Immature natural killer cell (primary cell): ENCODE results near the gene ITPKC. TPM values are rescaled to one million over a fixed set of nuclear protein-coding genes. Genes with fewer than 3 reads are reported as not detected.
A peak's percentile ranks its signal among the peaks of the same experiment; 100 is the strongest.

Experiments used
- DNase-seq, 3 donors: peaks; one replicate each; pipeline ENCODE4 v3.0.0; 2022; ENCODE audit warnings: mixed read lengths in 1 of 3
- H3K27ac Mint-ChIP-seq, 6 donors: one replicate each; pipeline ENCODE4 v1.8.0; 2020; ENCODE audit warnings: mixed read lengths in 6 of 6, mild to moderate bottlenecking in 5 of 6, inconsistent platforms in 4 of 6, moderate library complexity in 3 of 6
- H3K27me3 Mint-ChIP-seq, 3 donors: one replicate each; pipeline ENCODE4 v1.8.0; 2020 to 2021; ENCODE audit warnings: low read depth in 3 of 3, mild to moderate bottlenecking in 3 of 3, mixed read lengths in 3 of 3, moderate library complexity in 3 of 3, inconsistent platforms in 1 of 3
- H3K36me3 Mint-ChIP-seq, 3 donors: one replicate each; pipeline ENCODE4 v1.8.0; 2020; ENCODE audit warnings: mixed read lengths in 3 of 3, inconsistent platforms in 2 of 3, mild to moderate bottlenecking in 2 of 3
- H3K4me1 Mint-ChIP-seq, 2 donors: one replicate each; pipeline ENCODE4 v1.8.0; 2020; ENCODE audit warnings: inconsistent platforms in 2 of 2, mild to moderate bottlenecking in 2 of 2, mixed read lengths in 2 of 2, moderate library complexity in 1 of 2
- H3K4me3 Mint-ChIP-seq, 5 donors: one replicate each; pipeline ENCODE4 v1.8.0; 2020; ENCODE audit warnings: mild to moderate bottlenecking in 5 of 5, mixed read lengths in 5 of 5, inconsistent platforms in 3 of 5, moderate library complexity in 3 of 5
- H3K9me3 Mint-ChIP-seq, 6 donors: one replicate each; pipeline ENCODE4 v1.8.0; 2020; ENCODE audit warnings: mild to moderate bottlenecking in 6 of 6, mixed read lengths in 6 of 6, inconsistent platforms in 4 of 6, moderate library complexity in 3 of 6
- polyA plus RNA-seq, 3 donors: library from polyadenylated mRNA; unstranded; fragments of 300-500 nt; fragmentation: Illumina TruSeq; gene quantifications; one replicate each; pipeline ENCODE4 v1.2.3, GENCODE V29; 2021

The ITPKC gene
- polyA plus RNA-seq, 3 donors from 2014 or later, result 3.8 to 8.1 (median 4.5) TPM

- Mint-ChIP-seq H3K27ac (peak overlapping the region in 4 of 6 donors; percentile 8 to 88 (median 51)), H3K9me3 (no peaks in the 10 kb centered on the region), H3K27me3 (peaks cover 0 to 3% (median 2%) of the 10 kb centered on the region in 3 donors), H3K4me3 (no peak overlapping the region), H3K36me3 (peaks cover 4 to 13% (median 6%) of the 10 kb centered on the region in 3 donors), H3K4me1 (peaks cover 0 to 8% of the 10 kb centered on the region in 2 donors)
- DNase-seq, result no peak
Measured at GRCh38 chr19:40685016-40685526, 31.8 kb upstream of the ITPKC start.

DNA sequence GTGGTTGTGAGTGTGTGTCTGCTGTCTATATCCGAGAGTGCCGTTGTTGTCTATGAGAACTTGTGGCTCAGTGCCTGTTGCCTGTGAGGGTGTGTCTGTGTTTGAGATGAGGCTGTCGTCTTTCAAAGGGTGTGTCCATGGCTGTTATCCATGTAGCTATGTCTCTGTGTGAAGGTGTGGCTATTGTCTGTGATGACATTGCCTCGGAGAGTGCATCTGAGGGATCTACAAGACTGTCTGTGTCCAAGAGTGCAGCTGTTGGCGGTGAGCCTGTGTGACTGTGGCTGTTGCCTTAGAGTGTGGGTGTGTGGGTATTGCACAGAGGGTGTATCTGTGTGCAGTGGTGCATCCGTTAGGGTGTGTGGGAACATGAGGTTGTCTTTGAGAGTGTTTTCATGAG, 31.3 kb upstream of the ITPKC start:
- peaks cover 4 to 13% (median 6%) of the 10 kb centered on the region in 3 donors for H3K36me3 Mint-ChIP-seq
- H3K27ac Mint-ChIP-seq, result peak overlapping the region in 4 of 6 donors; percentile 20 to 88 (median 82)
- H3K4me1 Mint-ChIP-seq, result peaks cover 1 to 8% of the 10 kb centered on the region in 2 donors
- DNase-seq, result no peak
- no peaks in the 10 kb centered on the region for H3K9me3 Mint-ChIP-seq
- H3K27me3 Mint-ChIP-seq, result peaks cover 0 to 3% (median 2%) of the 10 kb centered on the region in 3 donors
- H3K4me3 Mint-ChIP-seq, result no peak overlapping the region

DNA sequence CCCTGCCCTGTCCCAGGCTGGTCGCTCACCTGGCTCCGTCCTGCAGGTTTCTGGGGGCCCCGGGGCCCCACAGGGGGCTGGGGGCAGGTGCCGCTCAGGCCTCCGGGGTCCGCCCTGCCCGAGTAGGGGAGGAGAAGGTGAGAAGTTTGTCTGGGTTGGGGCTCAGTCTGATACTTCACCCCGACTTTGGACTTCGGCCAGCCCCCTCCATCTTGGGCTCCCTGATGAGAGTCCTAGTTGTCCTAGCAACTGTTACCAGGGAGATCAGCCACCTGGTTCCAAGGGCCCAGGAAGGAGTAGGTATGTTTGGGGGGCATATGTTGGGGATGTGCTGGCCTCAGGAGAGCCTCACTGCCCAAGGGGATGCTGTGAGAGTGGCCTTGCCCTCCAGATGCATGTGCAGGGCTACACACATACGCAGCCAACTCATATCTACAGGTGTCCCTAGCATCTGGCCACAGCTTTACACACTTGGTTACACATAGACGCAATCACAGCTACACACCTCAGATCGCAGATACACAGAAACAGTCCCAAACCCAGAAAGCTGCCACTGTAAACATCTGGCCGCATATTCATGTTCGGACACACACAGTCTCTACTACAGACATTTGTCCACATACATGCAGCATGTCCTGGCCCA, 29.9 kb upstream of the ITPKC start:
- H3K36me3 Mint-ChIP-seq, result peaks cover 4 to 8% (median 6%) of the 10 kb centered on the region in 3 donors
- H3K9me3 Mint-ChIP-seq, result no peaks in the 10 kb centered on the region
- DNase-seq, result no peak
- H3K4me1 Mint-ChIP-seq, result peaks cover 5 to 11% of the 10 kb centered on the region in 2 donors
- no peak overlapping the region for H3K4me3 Mint-ChIP-seq
- H3K27me3 Mint-ChIP-seq, result peaks cover 1 to 6% (median 5%) of the 10 kb centered on the region in 3 donors
- peak overlapping the region in 1 of 6 donors; percentile 26 for H3K27ac Mint-ChIP-seq

GRCh38 chr19:40687525-40688016, 29.3 kb upstream of the ITPKC start:
- Mint-ChIP-seq H3K9me3 (no peaks in the 10 kb centered on the region), H3K4me3 (no peak overlapping the region), H3K27me3 (peaks cover 1 to 6% (median 5%) of the 10 kb centered on the region in 3 donors), H3K27ac (no peak overlapping the region), H3K4me1 (peaks cover 5 to 11% of the 10 kb centered on the region in 2 donors), H3K36me3 (peaks cover 4 to 8% (median 6%) of the 10 kb centered on the region in 3 donors)
- DNase-seq, result peak; percentile 86 to 93 (median 88)

- DNase-seq, result no peak
- Mint-ChIP-seq H3K27me3 (peaks cover 1 to 6% (median 5%) of the 10 kb centered on the region in 3 donors), H3K4me3 (no peak overlapping the region), H3K36me3 (peaks cover 4 to 8% (median 6%) of the 10 kb centered on the region in 3 donors), H3K9me3 (no peaks in the 10 kb centered on the region), H3K4me1 (peaks cover 5 to 11% of the 10 kb centered on the region in 2 donors), H3K27ac (no peak overlapping the region)
Measured at GRCh38 chr19:40688309-40688708, 28.6 kb upstream of the ITPKC start.

GRCh38 chr19:40688987-40689338, 27.9 kb upstream of the ITPKC start:
- no peak overlapping the region for H3K4me3 Mint-ChIP-seq
- no peak overlapping the region for H3K27ac Mint-ChIP-seq
- H3K4me1 Mint-ChIP-seq, result peaks cover 5 to 11% of the 10 kb centered on the region in 2 donors
- peaks cover 1 to 6% (median 5%) of the 10 kb centered on the region in 3 donors for H3K27me3 Mint-ChIP-seq
- peaks cover 4 to 8% (median 6%) of the 10 kb centered on the region in 3 donors for H3K36me3 Mint-ChIP-seq
- no peaks in the 10 kb centered on the region for H3K9me3 Mint-ChIP-seq
- no peak for DNase-seq

GRCh38 chr19:40689339-40690049, 27.4 kb upstream of the ITPKC start:
- Mint-ChIP-seq H3K27ac (no peak overlapping the region), H3K4me1 (peaks cover 5 to 11% of the 10 kb centered on the region in 2 donors), H3K9me3 (no peaks in the 10 kb centered on the region), H3K27me3 (peaks cover 1 to 6% (median 5%) of the 10 kb centered on the region in 3 donors), H3K4me3 (peak overlapping the region; percentile 34 to 59 (median 45)), H3K36me3 (peaks cover 4 to 8% (median 6%) of the 10 kb centered on the region in 3 donors)
- DNase-seq, result peak; percentile 34 to 37 (median 37)

DNA sequence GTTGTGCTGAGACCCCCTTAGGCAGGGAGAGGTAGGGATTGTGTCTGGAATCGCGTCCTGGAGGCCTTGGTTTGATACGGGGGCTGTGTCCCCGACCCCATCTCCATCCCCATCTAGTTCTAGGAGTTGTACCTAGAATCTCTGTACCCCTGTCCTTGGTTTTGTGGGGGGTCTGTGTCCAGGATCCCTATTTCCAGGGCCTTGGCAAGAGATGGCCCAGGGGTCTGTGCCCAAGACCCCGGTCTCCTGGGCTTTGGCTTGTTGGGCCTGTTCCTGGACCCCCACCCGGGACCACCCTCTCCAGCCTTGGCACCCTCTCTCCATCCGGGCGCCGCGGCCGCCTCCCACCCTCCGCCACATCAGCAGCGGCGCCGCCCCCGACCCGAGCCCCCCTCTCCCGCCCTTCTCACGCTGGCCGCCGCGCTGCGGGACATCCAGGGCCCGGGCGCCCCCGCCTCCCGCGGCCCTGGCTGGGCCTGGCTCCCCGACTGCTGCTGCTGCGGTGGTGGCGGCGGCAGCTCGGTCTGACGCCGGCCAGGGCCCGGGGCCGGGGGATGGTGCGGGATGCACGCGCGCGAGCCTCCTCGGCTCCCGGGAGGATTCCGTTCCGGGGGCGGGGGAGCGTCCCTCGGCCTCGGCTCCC, 26.7 kb upstream of the ITPKC start, which contains the start of gene NUMBL:
Gene NUMBL, minus strand, starts transcription at position 602 of the 643 bp plus-strand sequence. Its CDS starts 168 bp downstream, at position 434.
- peaks cover 1 to 5% (median 5%) of the 10 kb centered on the region in 3 donors for H3K27me3 Mint-ChIP-seq
- no peak for DNase-seq
- H3K36me3 Mint-ChIP-seq, result peaks cover 4 to 7% (median 6%) of the 10 kb centered on the region in 3 donors
- H3K4me1 Mint-ChIP-seq, result peaks cover 5 to 11% of the 10 kb centered on the region in 2 donors
- H3K9me3 Mint-ChIP-seq, result no peaks in the 10 kb centered on the region
- peak within 1 kb of the TSS; percentile 68 to 95 (median 93) for H3K27ac Mint-ChIP-seq
- peak within 1 kb of the TSS; percentile 82 to 94 (median 87) for H3K4me3 Mint-ChIP-seq

- Mint-ChIP-seq H3K27me3 (peaks cover 1 to 3% (median 3%) of the 10 kb centered on the region in 3 donors), H3K9me3 (no peaks in the 10 kb centered on the region), H3K4me3 (peak overlapping the region; percentile 82 to 94 (median 87)), H3K27ac (peak overlapping the region; percentile 68 to 95 (median 93)), H3K4me1 (peaks cover 5 to 7% of the 10 kb centered on the region in 2 donors), H3K36me3 (peaks cover 0 to under 1% (median under 1%) of the 10 kb centered on the region in 3 donors)
- peak; percentile 79 to 83 (median 83) for DNase-seq
Measured at GRCh38 chr19:40690693-40691420, 26.1 kb upstream of the ITPKC start.

GRCh38 chr19:40691421-40692211, 25.3 kb upstream of the ITPKC start:
- no peak for DNase-seq
- Mint-ChIP-seq H3K36me3 (no peaks in the 10 kb centered on the region), H3K27me3 (peaks cover 1 to 3% (median 3%) of the 10 kb centered on the region in 3 donors), H3K4me3 (peak overlapping the region in 4 of 5 donors; percentile 18 to 56 (median 49)), H3K4me1 (peaks cover 3 to 5% of the 10 kb centered on the region in 2 donors), H3K27ac (peak overlapping the region in 5 of 6 donors; percentile 25 to 93 (median 40)), H3K9me3 (no peaks in the 10 kb centered on the region)

GRCh38 chr19:40692212-40692551, 24.7 kb upstream of the ITPKC start:
- H3K4me1 Mint-ChIP-seq, result peaks cover 3 to 5% of the 10 kb centered on the region in 2 donors
- no peak for DNase-seq
- peak overlapping the region in 4 of 6 donors; percentile 34 to 78 (median 53) for H3K27ac Mint-ChIP-seq
- H3K9me3 Mint-ChIP-seq, result no peaks in the 10 kb centered on the region
- peak overlapping the region in 3 of 5 donors; percentile 31 to 38 (median 38) for H3K4me3 Mint-ChIP-seq
- H3K36me3 Mint-ChIP-seq, result no peaks in the 10 kb centered on the region
- peaks cover 1 to 3% (median 3%) of the 10 kb centered on the region in 3 donors for H3K27me3 Mint-ChIP-seq

DNA sequence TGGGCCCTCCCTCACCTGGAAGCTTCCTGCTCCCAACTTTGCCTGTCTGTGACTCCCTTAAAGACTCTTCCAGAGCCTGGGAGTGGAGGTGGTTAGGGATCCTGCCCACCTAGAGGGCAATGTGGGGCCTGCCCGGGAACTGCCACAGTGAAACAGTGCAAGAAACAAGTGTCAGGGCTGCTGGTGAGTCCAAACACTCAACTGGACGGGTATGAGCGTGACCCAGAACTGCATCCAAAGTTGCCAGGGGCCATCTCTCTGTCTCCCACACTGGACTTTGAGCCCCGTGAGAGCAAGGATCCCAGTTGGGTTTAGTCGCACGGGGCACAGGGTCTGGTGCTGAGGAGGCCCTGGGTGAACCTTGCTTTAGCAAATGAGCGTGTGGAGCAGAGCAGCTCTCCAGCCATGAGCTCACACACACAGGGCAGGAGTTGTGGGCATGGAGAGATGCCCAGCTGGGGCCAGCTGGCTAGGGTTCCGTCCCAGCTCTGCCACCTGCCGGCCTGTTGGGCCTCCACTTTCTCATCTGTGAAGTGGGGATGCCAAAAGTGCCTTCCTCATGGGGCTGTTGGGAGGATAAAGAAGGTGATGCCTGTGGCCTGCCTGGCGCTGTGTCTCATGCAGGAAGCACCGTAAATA, 23.6 kb upstream of the ITPKC start:
- Mint-ChIP-seq H3K4me3 (no peak overlapping the region), H3K36me3 (no peaks in the 10 kb centered on the region), H3K27me3 (peaks cover 1 to 3% (median 3%) of the 10 kb centered on the region in 3 donors), H3K27ac (peak overlapping the region in 4 of 6 donors; percentile 51 to 58 (median 54)), H3K9me3 (no peaks in the 10 kb centered on the region), H3K4me1 (peaks cover 3 to 5% of the 10 kb centered on the region in 2 donors)
- DNase-seq, result no peak
